Measurements from ENCODE around the gene UBXN7. TPM values are rescaled to one million over a fixed set of nuclear protein-coding genes. Genes with fewer than 3 reads are reported as not detected.
"Not testable (repeated sequence)": the region's sequence is repeated elsewhere in the genome, so short reads cannot be mapped to it uniquely, and the experiment has no call there.

The UBXN7 gene
- total RNA-seq, 1 experiment from 2014 or later = 32.4 TPM

DNA sequence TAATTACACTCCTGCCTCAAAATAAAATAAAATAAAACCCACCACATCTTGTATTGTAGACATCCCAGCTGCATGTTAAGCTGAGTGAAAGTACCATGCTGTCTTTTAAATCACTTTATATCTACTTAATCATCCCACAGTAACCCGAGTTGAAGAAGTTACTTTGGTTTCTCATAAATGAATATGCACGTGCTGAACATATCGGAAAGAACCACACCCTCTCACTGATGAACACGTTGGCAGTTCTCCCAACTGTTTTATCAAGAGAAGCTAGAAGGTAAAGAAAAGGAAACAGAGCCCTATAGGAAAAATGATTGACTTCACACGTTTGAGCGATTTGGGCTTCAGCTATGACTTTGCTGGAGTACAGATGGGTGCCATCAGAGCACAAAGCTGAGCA is 78.1 kb downstream of the UBXN7 start:
- Histone ChIP-seq H3K27ac (no peak overlapping the region), H3K9me3 (replicated peaks) (no peaks in the 10 kb centered on the region), H3K27me3 (no peaks in the 10 kb centered on the region), H3K4me3 (no peak overlapping the region), H3K36me3 (peaks cover 44% of the 10 kb centered on the region), H3K4me1 (no peaks in the 10 kb centered on the region)
- no peak for DNase-seq

- no peaks in the 10 kb centered on the region for H3K27me3 ChIP-seq
- DNase-seq = no peak
Measured at GRCh38 chr3:196351541-196351940, 80.7 kb downstream of the UBXN7 start.

GRCh38 chr3:196350067-196350466 is 82.2 kb downstream of the UBXN7 start:
- no peak for DNase-seq
- Histone ChIP-seq H3K27ac (no peak overlapping the region), H3K4me3 (no peak overlapping the region), H3K9me3 (replicated peaks) (no peaks in the 10 kb centered on the region), H3K27me3 (no peaks in the 10 kb centered on the region), H3K4me1 (no peaks in the 10 kb centered on the region), H3K36me3 (peaks cover 13% of the 10 kb centered on the region)

More at GRCh38 chr3:196351541-196351940, 80.7 kb downstream of the UBXN7 start:
- Histone ChIP-seq H3K4me3 (no peak overlapping the region), H3K27ac (no peak overlapping the region), H3K9me3 (replicated peaks) (no peaks in the 10 kb centered on the region), H3K36me3 (peaks cover 27% of the 10 kb centered on the region), H3K4me1 (no peaks in the 10 kb centered on the region)

DNA sequence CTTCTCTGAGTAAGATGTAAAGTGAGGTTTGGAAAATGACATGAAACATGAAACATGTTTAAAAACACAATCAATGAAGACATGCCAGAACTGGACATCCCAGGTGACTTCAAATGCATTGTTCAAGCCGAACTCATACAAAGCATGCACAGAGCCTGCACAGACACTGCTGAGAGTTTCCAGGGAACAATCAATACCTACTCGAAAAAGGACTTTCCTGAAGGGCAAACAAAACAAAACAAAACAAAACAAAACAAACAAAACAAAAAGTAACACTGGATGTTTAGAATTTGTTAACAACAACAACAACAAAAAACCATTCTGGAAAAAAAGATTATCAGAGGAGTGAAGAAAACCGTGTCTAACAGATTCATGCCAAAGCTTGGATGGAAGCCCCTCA is 83.5 kb downstream of the UBXN7 start:
- Histone ChIP-seq H3K27ac (no peak overlapping the region), H3K4me1 (peaks cover 5% of the 10 kb centered on the region; the same call in 1 of the 2 replicates), H3K36me3 (peaks cover 12% of the 10 kb centered on the region), H3K27me3 (no peaks in the 10 kb centered on the region), H3K4me3 (no peak overlapping the region), H3K9me3 (replicated peaks) (no peaks in the 10 kb centered on the region)
- DNase-seq = no peak

- Histone ChIP-seq H3K27me3 (no peaks in the 10 kb centered on the region), H3K4me3 (no peak overlapping the region), H3K27ac (no peak overlapping the region), H3K4me1 (peaks cover 5% of the 10 kb centered on the region; the same call in 1 of the 2 replicates), H3K36me3 (peaks cover 10% of the 10 kb centered on the region), H3K9me3 (replicated peaks) (no peaks in the 10 kb centered on the region)
- DNase-seq = peak in 1 of 2 experiments; percentile 17
Measured at GRCh38 chr3:196344663-196345062, 87.6 kb downstream of the UBXN7 start.

DNA sequence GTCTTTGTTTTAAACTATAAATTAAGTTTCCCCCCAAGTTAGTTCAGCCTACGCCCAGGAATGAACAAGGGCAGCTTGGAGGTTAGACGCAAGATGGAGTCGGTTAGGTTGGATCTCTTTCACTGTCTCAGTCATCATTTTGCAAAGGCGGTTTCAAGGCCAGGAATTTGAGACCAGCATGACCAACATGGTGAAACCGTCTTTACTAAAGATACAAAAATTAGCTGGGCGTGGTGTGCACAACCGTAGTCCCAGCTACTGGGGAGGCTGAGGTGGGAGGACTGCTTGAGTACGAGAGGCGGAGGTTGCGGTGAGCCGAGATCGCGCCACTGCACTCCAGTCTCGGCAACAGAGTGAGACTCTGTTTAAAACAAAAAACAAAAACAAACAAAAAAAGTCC is 88.3 kb downstream of the UBXN7 start:
- H3K9me3 ChIP-seq (replicated peaks); DNase-seq; H3K36me3 ChIP-seq; H3K27ac ChIP-seq; H3K27me3 ChIP-seq; H3K4me3 ChIP-seq; H3K4me1 ChIP-seq: not testable (repeated sequence)

DNA sequence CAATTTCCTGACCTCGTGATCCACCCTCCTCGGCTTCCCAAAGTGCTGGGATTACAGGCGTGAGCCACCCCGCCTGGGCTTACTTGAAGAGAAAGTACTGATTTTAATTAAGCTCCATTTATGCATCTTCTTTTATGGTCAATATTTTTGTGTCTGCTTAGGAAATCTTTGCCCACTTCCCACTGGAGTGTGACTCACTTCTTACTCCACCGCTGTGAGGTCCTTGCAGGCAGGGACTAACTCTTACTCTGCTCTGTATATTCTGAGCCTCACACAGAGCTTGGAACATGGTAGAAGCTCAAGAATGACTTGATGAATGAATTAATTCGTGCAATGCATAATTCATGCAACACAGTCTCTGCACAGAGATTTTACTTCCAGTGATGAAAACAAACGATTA is 91.1 kb downstream of the UBXN7 start:
- no peaks in the 10 kb centered on the region for H3K9me3 ChIP-seq (replicated peaks)
- H3K4me3 ChIP-seq = no peak overlapping the region
- H3K36me3 ChIP-seq = no peaks in the 10 kb centered on the region
- H3K27me3 ChIP-seq = no peaks in the 10 kb centered on the region
- DNase-seq = no peak
- H3K27ac ChIP-seq = no peak overlapping the region
- peaks cover 16% of the 10 kb centered on the region for H3K4me1 ChIP-seq

GRCh38 chr3:196340466-196340865 is 91.8 kb downstream of the UBXN7 start:
- Histone ChIP-seq H3K4me3 (no peak overlapping the region), H3K9me3 (replicated peaks) (no peaks in the 10 kb centered on the region), H3K36me3 (no peaks in the 10 kb centered on the region), H3K27ac (no peak overlapping the region), H3K27me3 (no peaks in the 10 kb centered on the region), H3K4me1 (peaks cover 19% of the 10 kb centered on the region)
- DNase-seq = no peak

DNA sequence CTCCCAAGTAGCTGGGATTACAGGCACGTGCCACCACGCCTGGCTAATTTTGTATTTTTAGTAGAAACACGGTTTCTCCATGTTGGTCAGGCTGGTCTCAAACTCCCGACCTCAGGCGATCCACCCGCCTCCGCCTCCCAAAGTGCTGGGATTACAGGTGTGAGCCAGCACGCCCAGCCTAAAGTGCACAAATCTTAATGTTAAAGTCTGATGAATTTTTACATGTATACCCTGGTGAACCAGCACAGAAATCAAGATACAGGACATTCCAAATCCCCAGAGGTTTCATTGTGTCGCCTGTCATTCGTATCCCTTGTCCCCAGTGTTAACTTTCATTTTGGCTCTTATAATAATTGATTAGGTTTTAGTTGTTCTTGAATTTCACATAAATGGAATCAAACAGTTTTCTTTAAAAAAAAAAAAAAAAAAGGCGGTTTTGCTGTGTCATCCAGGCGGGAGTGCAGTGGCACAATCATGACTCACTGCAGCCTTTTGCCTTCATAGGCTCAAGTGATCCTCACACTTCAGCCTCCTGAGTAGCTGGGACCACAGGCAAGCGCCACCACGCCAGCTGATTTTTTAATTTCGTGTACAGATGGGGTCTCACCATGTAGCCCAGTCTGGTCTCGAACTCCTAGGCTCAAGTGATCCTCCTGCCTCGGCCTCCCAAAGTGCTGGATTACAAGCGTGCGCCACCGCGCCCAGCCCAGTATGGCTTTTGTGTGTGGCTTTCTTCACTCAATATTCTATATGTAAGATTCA is 92.6 kb downstream of the UBXN7 start:
- Histone ChIP-seq H3K4me3 (no peak overlapping the region), H3K4me1 (peaks cover 17% of the 10 kb centered on the region), H3K27me3 (no peaks in the 10 kb centered on the region), H3K27ac (no peak overlapping the region), H3K36me3 (no peaks in the 10 kb centered on the region), H3K9me3 (replicated peaks) (no peaks in the 10 kb centered on the region)
- no peak for DNase-seq

- Histone ChIP-seq H3K9me3 (replicated peaks) (no peaks in the 10 kb centered on the region), H3K4me3 (no peak overlapping the region), H3K4me1 (peaks cover 14% of the 10 kb centered on the region), H3K27ac (peak overlapping the region; percentile 74), H3K27me3 (no peaks in the 10 kb centered on the region), H3K36me3 (no peaks in the 10 kb centered on the region)
- DNase-seq = no peak
Measured at GRCh38 chr3:196339044-196339443, 93.2 kb downstream of the UBXN7 start.

GRCh38 chr3:196336319-196337145 is 95.7 kb downstream of the UBXN7 start:
- H3K4me1 ChIP-seq = peaks cover 20% of the 10 kb centered on the region
- H3K27ac ChIP-seq = no peak overlapping the region
- DNase-seq = peak; percentile 51 to 65
- H3K36me3 ChIP-seq = no peaks in the 10 kb centered on the region
- no peak overlapping the region for H3K4me3 ChIP-seq
- no peaks in the 10 kb centered on the region for H3K27me3 ChIP-seq
- no peaks in the 10 kb centered on the region for H3K9me3 ChIP-seq (replicated peaks)

- Histone ChIP-seq H3K4me3 (peak overlapping the region; percentile 34), H3K27ac (no peak overlapping the region), H3K4me1 (peaks cover 20% of the 10 kb centered on the region), H3K9me3 (replicated peaks) (no peaks in the 10 kb centered on the region), H3K27me3 (no peaks in the 10 kb centered on the region), H3K36me3 (no peaks in the 10 kb centered on the region)
- no peak for DNase-seq
Measured at GRCh38 chr3:196335503-196335948, 96.7 kb downstream of the UBXN7 start.

DNA sequence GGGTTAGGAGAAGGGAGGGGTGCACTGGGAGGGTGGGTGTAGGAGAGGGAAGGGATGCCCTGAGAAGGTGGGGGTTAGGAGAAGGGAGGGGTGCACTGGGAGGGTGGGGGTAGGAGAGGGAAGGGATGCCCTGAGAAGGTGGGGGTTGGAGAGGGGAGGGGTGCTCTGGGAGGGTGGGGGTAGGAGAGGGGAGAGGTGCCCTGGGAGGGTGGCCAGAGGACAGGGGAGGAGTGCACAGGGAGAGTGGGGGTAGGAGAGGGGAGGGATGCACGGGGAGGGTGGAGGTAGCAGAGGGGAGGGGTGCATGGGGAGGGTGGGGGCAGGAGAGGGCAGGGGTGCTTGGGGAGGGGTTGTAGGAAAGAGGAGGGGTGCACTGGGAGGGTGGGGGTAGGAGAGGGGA is 97.2 kb downstream of the UBXN7 start:
- no peaks in the 10 kb centered on the region for H3K27me3 ChIP-seq
- no peak overlapping the region for H3K27ac ChIP-seq
- no peak for DNase-seq
- peaks cover 20% of the 10 kb centered on the region for H3K4me1 ChIP-seq
- H3K9me3 ChIP-seq (replicated peaks) = no peaks in the 10 kb centered on the region
- H3K36me3 ChIP-seq = no peaks in the 10 kb centered on the region
- H3K4me3 ChIP-seq = no peak overlapping the region

DNA sequence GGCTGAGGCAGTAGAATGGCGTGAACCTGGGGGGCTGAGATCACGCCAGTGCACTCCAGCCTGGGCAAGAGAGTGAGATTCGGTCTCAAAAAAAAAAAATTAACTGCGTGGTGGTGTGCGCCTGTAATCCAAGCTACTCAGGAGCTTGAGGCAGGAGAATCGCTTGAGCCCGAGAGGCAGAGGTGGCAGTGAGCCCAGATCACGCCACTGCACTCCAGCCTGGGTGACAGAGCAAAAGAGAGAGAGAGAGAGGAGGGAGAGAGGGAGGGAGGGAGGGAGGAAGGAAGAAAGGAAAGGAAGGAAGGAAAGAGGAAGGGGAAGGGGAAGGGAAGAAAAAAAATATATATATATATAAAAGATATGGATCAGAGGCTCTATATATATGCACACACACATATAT is 100.1 kb downstream of the UBXN7 start:
- H3K36me3 ChIP-seq = no peaks in the 10 kb centered on the region
- H3K9me3 ChIP-seq (replicated peaks) = no peaks in the 10 kb centered on the region
- H3K4me3 ChIP-seq = no peak overlapping the region
- H3K4me1 ChIP-seq = peaks cover 9% of the 10 kb centered on the region; the same call in 1 of the 2 replicates
- DNase-seq = no peak
- H3K27ac ChIP-seq = no peak overlapping the region
- H3K27me3 ChIP-seq = no peaks in the 10 kb centered on the region

GRCh38 chr3:196327405-196327804 is 104.8 kb downstream of the UBXN7 start:
- H3K27ac ChIP-seq = no peak overlapping the region
- H3K36me3 ChIP-seq = no peaks in the 10 kb centered on the region
- H3K4me1 ChIP-seq = peaks cover 14% of the 10 kb centered on the region
- DNase-seq = no peak
- no peaks in the 10 kb centered on the region for H3K27me3 ChIP-seq
- H3K9me3 ChIP-seq (replicated peaks) = no peaks in the 10 kb centered on the region
- no peak overlapping the region for H3K4me3 ChIP-seq
